ENCODE measurements around the gene PI4KA.
"Not testable (repeated sequence)": the region's sequence is repeated elsewhere in the genome, so short reads cannot be mapped to it uniquely, and the experiment has no call there.

PI4KA gene

DNA sequence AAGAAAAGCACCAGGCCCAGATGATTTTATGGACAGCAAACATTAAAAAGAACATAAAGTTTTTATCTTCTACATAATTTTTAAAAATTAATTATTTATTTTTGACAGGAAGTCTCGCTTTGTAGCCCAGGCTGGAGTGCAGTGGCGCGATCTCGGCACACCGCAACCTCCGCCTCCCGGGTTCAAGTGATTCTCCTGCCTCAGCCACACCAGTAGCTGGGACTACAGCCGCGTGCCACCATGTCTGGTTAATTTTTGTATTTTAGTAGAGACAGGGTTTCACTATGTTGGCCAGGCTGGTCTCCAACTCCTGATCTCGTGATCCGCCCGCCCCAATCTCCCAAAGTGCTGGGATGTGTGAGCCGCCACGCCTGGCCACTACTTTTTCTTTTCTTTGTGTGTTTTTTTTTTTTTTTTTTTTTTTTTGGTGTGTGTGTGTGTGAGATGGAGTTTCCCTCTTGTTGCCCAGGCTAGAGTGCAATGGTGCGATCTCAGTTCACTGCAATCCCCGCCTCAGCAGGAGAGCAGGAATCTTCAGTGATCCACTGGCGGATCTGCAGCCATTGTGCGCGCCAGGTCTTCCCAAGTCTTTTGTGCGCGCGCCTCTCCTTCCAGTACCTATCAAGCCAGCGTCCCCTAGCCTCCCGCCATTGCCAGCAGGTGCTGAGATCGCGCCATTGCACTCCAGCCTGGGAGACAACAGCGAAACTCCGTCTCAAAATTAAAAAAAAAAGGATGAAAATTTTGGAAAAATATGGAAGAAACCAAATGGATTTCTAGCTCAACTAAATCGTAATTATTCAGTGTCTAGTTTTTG, 171.0 kb downstream of the PI4KA start:
- DNase-seq (ENCODE audit: low spot score); in situ Hi-C loops (cut with MboI; ENCODE audit: low pct_unique_long_range_greater_than_20kb, low sequenced_read_pairs, unreplicated experiment): not testable (repeated sequence)

DNA sequence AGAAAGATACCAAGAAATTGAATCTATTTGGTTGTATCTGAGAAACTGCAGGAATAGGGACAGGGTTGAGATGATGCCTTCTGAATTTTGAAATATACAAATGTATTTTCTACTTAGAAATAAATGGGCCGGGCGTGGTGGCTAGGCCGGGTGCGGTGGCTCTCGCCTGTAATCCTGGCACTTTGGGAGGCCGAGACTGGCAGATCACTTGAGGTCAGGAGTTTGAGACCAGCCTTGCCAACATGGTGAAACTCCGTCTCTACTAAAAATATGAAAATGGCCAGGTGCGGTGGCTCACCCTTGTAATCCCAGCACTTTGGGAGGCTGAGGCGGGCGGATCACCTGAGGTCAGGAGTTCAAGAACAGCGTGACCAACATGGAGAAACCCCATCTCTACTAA, 172.8 kb downstream of the PI4KA start:
- in situ Hi-C loops (cut with MboI; ENCODE audit: low pct_unique_long_range_greater_than_20kb, low sequenced_read_pairs, unreplicated experiment); DNase-seq (ENCODE audit: low spot score): not testable (repeated sequence)

DNA sequence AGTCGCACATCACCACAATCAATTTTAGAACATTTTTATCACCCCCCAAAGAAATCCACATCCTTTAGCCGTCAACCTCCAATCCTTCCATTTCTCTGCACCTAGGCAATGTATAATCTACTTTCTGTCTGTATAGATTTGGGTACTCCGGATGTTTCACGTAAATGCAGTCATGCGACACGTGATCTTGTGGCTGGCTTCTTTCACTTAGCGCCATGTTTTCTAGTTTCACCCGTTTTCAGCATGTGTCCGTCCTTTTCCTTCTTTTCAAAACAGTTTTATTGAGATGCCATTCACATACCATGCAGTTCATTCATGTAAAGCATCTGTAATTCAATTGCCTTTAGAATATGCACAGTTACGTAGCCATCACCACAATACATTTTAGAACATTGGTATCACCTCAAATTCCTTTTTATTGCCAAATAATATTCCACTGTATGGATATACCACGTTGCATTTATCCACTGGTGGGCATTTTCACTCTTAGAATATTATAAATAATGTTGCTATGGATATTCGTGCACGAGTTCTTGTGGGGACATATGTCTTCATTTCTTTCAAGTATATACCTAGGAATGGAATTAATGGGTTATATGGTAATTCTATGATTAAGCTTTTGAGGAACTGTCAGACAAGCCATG, 179.7 kb downstream of the PI4KA start:
- in situ Hi-C loops (cut with MboI; ENCODE audit: low pct_unique_long_range_greater_than_20kb, low sequenced_read_pairs, unreplicated experiment); DNase-seq (ENCODE audit: low spot score): not testable (repeated sequence)

DNA sequence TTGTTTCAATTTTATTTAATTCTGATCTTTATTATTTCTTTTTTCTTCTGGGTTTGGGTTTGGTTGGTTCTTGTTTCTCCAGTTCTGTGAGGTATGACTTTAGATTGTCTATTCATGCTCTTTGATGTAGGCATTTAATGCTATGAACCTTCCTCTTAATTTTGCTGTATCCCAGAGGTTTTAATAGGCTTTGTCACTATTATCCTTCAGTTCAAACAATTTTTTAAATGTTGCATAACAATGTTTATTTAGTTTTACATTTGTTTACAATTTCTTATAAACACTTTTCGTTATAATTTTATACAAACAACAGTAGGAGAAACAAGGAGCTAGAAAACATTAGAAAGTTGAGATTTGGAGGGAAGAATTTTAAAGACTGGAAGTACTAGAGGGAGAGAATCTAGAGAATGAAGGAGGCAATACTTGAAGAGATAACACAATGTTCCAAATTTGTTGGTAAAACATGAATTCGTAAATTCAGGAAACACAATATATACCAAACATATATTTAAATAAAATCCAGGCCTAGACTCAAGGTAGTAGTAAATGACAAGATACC, 180.8 kb downstream of the PI4KA start:
- no peak for TF ChIP-seq CTCF (IDR thresholded peaks at IDR 0.05; ENCODE audit: extremely low read depth, insufficient read depth, missing control alignments)
- DNase-seq (ENCODE audit: low spot score): no peak
- in situ Hi-C loops (cut with MboI; ENCODE audit: low pct_unique_long_range_greater_than_20kb, low sequenced_read_pairs, unreplicated experiment): no loop called here

DNA sequence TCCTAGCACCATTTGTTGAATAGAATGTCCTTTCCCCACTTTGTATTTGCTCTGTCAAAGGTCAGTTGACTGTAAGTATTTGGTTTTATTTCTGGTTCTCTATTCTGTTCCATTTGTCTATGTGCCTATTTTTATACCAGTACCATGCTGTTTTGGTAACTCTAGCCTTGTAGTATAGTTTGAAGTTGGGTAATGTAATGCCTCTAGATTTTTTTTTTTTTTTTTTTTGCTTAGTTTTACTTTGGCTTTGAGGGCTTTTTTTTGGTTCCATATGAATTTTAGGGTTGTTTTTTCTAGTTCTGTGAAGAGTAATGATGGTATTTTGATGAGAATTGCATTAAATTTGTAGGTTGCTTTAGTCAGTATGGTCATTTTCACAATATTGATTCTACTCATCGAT, 183.0 kb downstream of the PI4KA start:
- DNase-seq (ENCODE audit: low spot score); in situ Hi-C loops (cut with MboI; ENCODE audit: low pct_unique_long_range_greater_than_20kb, low sequenced_read_pairs, unreplicated experiment): not testable (repeated sequence)

DNA sequence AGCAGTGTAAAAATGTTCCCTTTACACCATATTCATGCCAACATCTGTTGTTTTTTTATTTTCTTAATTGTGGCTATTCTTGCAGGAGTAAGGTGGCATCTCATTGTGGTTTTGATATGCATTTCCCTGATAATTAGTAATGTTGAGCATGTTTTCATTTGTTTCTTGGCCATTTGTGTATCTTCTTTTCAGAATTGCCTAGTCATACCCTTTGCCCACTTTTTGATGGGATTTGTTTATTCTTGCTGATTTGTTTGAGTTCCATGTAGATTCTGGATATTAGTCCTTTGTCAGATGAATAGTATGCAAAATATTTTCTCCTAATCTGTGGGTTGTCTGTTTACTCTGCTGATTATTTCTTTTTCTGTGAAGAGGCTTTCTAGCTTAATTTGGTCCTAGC, 183.6 kb downstream of the PI4KA start:
- no peak for TF ChIP-seq CTCF (IDR thresholded peaks at IDR 0.05; ENCODE audit: extremely low read depth, insufficient read depth, missing control alignments)
- in situ Hi-C loops (cut with MboI; ENCODE audit: low pct_unique_long_range_greater_than_20kb, low sequenced_read_pairs, unreplicated experiment): no loop called here
- DNase-seq (ENCODE audit: low spot score): no peak

GRCh38 chr22:20673295-20674195, 185.1 kb downstream of the PI4KA start:
- no peak for DNase-seq (ENCODE audit: low spot score)
- no peak for TF ChIP-seq CTCF (IDR thresholded peaks at IDR 0.05; ENCODE audit: extremely low read depth, insufficient read depth, missing control alignments)
- in situ Hi-C loops (cut with MboI; ENCODE audit: low pct_unique_long_range_greater_than_20kb, low sequenced_read_pairs, unreplicated experiment): no loop called here

DNA sequence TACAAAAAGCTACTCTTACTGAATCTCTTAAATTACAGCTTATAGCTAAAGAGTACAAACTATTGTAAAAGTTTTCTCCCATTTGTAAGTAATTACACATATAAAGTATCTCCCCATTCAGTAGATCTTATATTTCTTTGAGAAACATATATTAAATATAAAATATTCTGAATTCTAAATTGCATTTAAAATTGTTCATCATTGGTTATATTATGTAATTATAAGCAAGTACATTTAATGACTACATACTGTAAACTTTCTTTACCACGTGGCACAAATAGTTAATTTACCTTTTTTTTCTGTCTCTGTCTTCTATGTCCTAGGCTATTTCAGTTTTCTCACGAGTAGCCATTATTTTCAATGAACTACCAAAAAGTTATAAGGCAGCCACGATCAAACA, 185.9 kb downstream of the PI4KA start:
- in situ Hi-C loops (cut with MboI; ENCODE audit: low pct_unique_long_range_greater_than_20kb, low sequenced_read_pairs, unreplicated experiment): no loop called here
- no peak for DNase-seq (ENCODE audit: low spot score)
- no peak for TF ChIP-seq CTCF (IDR thresholded peaks at IDR 0.05; ENCODE audit: extremely low read depth, insufficient read depth, missing control alignments)

All from GM13977 (cell line).